Colon (tissue), 2 donors: ENCODE data around the gene MAP4K4.
"Not testable (repeated sequence)": the region's sequence is repeated elsewhere in the genome, so short reads cannot be mapped to it uniquely, and the experiment has no call there.

Experiments
- FAIRE-seq: peaks from 2 replicates; lab custom pipeline; 2012; peaks lifted over from hg19 to GRCh38; lab: Jason Lieb, UNC
- donor health status: control.
- donor health status: control.

MAP4K4 gene

GRCh38 chr2:101744832-101745231 lies 47.3 kb downstream of the MAP4K4 start:
- no peak for FAIRE-seq

GRCh38 chr2:101745711-101746694 lies 48.5 kb downstream of the MAP4K4 start:
- FAIRE-seq = no peak

- FAIRE-seq = no peak
These were observed 50.5 kb downstream of the MAP4K4 start for GRCh38 chr2:101748000-101748399.

GRCh38 chr2:101748462-101748861 lies 51.0 kb downstream of the MAP4K4 start:
- not testable (repeated sequence) for FAIRE-seq

GRCh38 chr2:101750688-101751087 lies 53.2 kb downstream of the MAP4K4 start:
- no peak for FAIRE-seq

- no peak for FAIRE-seq
These were observed 53.8 kb downstream of the MAP4K4 start for GRCh38 chr2:101751276-101751815.

- no peak for FAIRE-seq
These were observed 54.5 kb downstream of the MAP4K4 start for GRCh38 chr2:101751875-101752619.

GRCh38 chr2:101752716-101753616 lies 55.5 kb downstream of the MAP4K4 start:
- FAIRE-seq = no peak

GRCh38 chr2:101753720-101754490 lies 56.4 kb downstream of the MAP4K4 start:
- FAIRE-seq = no peak

GRCh38 chr2:101754618-101755017 lies 57.1 kb downstream of the MAP4K4 start:
- FAIRE-seq = no peak

- FAIRE-seq = no peak
These were observed 58.8 kb downstream of the MAP4K4 start for GRCh38 chr2:101756266-101756665.

- no peak for FAIRE-seq
These were observed 60.5 kb downstream of the MAP4K4 start for GRCh38 chr2:101758001-101758400.

GRCh38 chr2:101759162-101759561 lies 61.7 kb downstream of the MAP4K4 start:
- no peak for FAIRE-seq

- FAIRE-seq = no peak
These were observed 65.1 kb downstream of the MAP4K4 start for GRCh38 chr2:101762451-101763171.

GRCh38 chr2:101763496-101764333 lies 66.2 kb downstream of the MAP4K4 start:
- no peak for FAIRE-seq

GRCh38 chr2:101766337-101766736 lies 68.8 kb downstream of the MAP4K4 start:
- no peak for FAIRE-seq

GRCh38 chr2:101766871-101767739 lies 69.6 kb downstream of the MAP4K4 start:
- FAIRE-seq = no peak

- FAIRE-seq = no peak
These were observed 71.2 kb downstream of the MAP4K4 start for GRCh38 chr2:101768556-101769220.
